HepG2 (cell line): ENCODE results near the gene SLCO2B1. TPM values are rescaled to one million over a fixed set of nuclear protein-coding genes. Genes with fewer than 3 reads are reported as not detected.

Experiments used
- CREM ChIP-seq, 2 experiments: sonication (generic) in 1 of 2; formaldehyde crosslinking in 1 of 2; IDR thresholded peaks; 2 replicates each; pipeline versions ENCODE4 v1.4.0 to v1.6.1; 2016 to 2020; ENCODE audit warnings: antibody characterized with exemption in 1 of 2, mild to moderate bottlenecking in 1 of 2, missing genetic modification reagents in 1 of 2
- ESRRA ChIP-seq: sonication (generic); formaldehyde crosslinking; IDR thresholded peaks from 2 replicates; pipeline ENCODE4 v1.5.1; 2020; ENCODE audit warnings: mild to moderate bottlenecking, low read depth, missing genetic modification reagents
- GMEB1 ChIP-seq: sonication (generic); formaldehyde crosslinking; IDR thresholded peaks from 2 replicates; pipeline ENCODE4 v1.5.1; 2020; ENCODE audit warnings: missing genetic modification reagents, mild to moderate bottlenecking, borderline replicate concordance
- KLF16 ChIP-seq, 2 experiments: sonication (generic) in 1 of 2; formaldehyde crosslinking in 1 of 2; IDR thresholded peaks; 2 replicates each; pipeline versions ENCODE4 v1.6.1 to v1.8.0; 2016 to 2023; ENCODE audit warnings: missing genetic modification reagents in 2 of 2, missing compliant biosample characterization in 1 of 2
- MAFK ChIP-seq, 2 experiments: IDR thresholded peaks in 1 of 2; conservative IDR thresholded peaks in 1 of 2; 2 replicates each; pipeline ENCODE4 v1.6.1; 2011; ENCODE audit warnings: improper control_type of control experiment in 2 of 2, low read length in 2 of 2
- NFE2L1 ChIP-seq: sonication (generic); formaldehyde crosslinking; IDR thresholded peaks from 2 replicates; pipeline ENCODE4 v1.4.0; 2020; ENCODE audit warnings: missing genetic modification reagents, mild to moderate bottlenecking, borderline replicate concordance
- SOX6 ChIP-seq, 2 experiments: fragments of 450-650 bp in 1 of 2; sonication (generic) in 1 of 2; formaldehyde crosslinking in 1 of 2; IDR thresholded peaks; 2 replicates each; pipeline versions ENCODE4 v1.4.0 to v1.6.1; 2017 to 2020; ENCODE audit warnings: antibody characterized with exemption in 1 of 2, mild to moderate bottlenecking in 1 of 2, missing genetic modification reagents in 1 of 2
- TIGD3 ChIP-seq: sonication (generic); formaldehyde crosslinking; IDR thresholded peaks from 2 replicates; pipeline ENCODE4 v1.5.1; 2020; ENCODE audit warnings: mild to moderate bottlenecking, missing genetic modification reagents, borderline replicate concordance
- ZNF121 ChIP-seq: sonication (generic); formaldehyde crosslinking; IDR thresholded peaks from 2 replicates; pipeline ENCODE4 v1.5.0; 2020; ENCODE audit warnings: mild to moderate bottlenecking, missing genetic modification reagents
- ZNF138 ChIP-seq: sonication (generic); formaldehyde crosslinking; IDR thresholded peaks from 2 replicates; pipeline ENCODE4 v1.5.0; 2020; ENCODE audit warnings: mild to moderate bottlenecking, low read depth, missing genetic modification reagents
- ZNF18 ChIP-seq: sonication (generic); formaldehyde crosslinking; IDR thresholded peaks from 2 replicates; pipeline ENCODE4 v1.8.0; 2022; ENCODE audit warnings: mild to moderate bottlenecking, missing genetic modification reagents; ENCODE audit not compliant: insufficient replicate concordance
- ZNF362 ChIP-seq: sonication (generic); formaldehyde crosslinking; IDR thresholded peaks from 2 replicates; pipeline ENCODE4 v1.4.0; 2020; ENCODE audit warnings: missing genetic modification reagents, mild to moderate bottlenecking, borderline replicate concordance
- ZNF646 ChIP-seq: sonication (generic); formaldehyde crosslinking; IDR thresholded peaks from 2 replicates; pipeline ENCODE4 v1.9.0; 2021; ENCODE audit warnings: mild to moderate bottlenecking, missing genetic modification reagents
- polyA plus RNA-seq, 8 experiments: library from polyadenylated mRNA; depleted of rRNA in 3 of 8; stranded (reverse) in 7 of 8; unstranded in 1 of 8; fragments of >200 nt; fragmentation: Illumina TruSeq in 4 of 8; extraction: Trizol in 4 of 8; gene quantifications; 2 replicates each; pipeline versions ENCODE4 v1.2.1 to v1.2.3, GENCODE V29; 2011 to 2016; ENCODE audit warnings: low read depth in 4 of 8, missing spikeins in 1 of 8, mixed read lengths in 1 of 8; ENCODE audit not compliant: insufficient read depth in 1 of 8
- total RNA-seq, 5 experiments: library from RNA; depleted of rRNA; stranded (reverse); fragments of >200 nt; fragmentation: Illumina TruSeq; extraction: Trizol; gene quantifications; 2 replicates each; pipeline ENCODE4 v1.2.3, GENCODE V29; 2016; ENCODE audit warnings: low read depth in 1 of 5

The SLCO2B1 gene
- total and polyA plus RNA-seq, 2 of the 13 experiments (the other 11 are each of a cell fraction or from before 2014, with no cell fraction given), result 15.3 to 19.8 TPM

GRCh38 chr11:75152651-75153427 is 1.9 kb downstream of the SLCO2B1 start (continued):
- TF ChIP-seq CREM (IDR thresholded peaks at IDR 0.05), result 0 out of 2 replicates have a peak, but pooled peaks have one; percentile 10
- no peak for TF ChIP-seq CREM (CRISPR knock-in tag; IDR thresholded peaks at IDR 0.05)
- no peak for TF ChIP-seq ZNF646
- no peak for TF ChIP-seq ZNF138 (CRISPR knock-in tag)
- no peak for TF ChIP-seq ZNF362
- no peak for TF ChIP-seq ESRRA
- no peak for TF ChIP-seq NFE2L1
- no peak for TF ChIP-seq TIGD3
- TF ChIP-seq KLF16 (CRISPR knock-in tag; IDR thresholded peaks at IDR 0.05), result no peak
- no peak for TF ChIP-seq SOX6 (IDR thresholded peaks at IDR 0.05)
- TF ChIP-seq SOX6 (CRISPR knock-in tag; IDR thresholded peaks at IDR 0.05), result peak; percentile 27; the same call in 1 of the 2 replicates
- peak in 1 of 2 experiments; percentile 23; a peak in 1 of 4 replicates for TF ChIP-seq MAFK (conservative IDR thresholded peaks at IDR 0.05 in 1 of 2, IDR thresholded peaks at IDR 0.05 in 1 of 2; ENCODE audit: low read length in 2 of 2)
- TF ChIP-seq ZNF121, result no peak
- TF ChIP-seq GMEB1 (CRISPR knock-in tag), result 0 out of 2 replicates have a peak, but pooled peaks have one; percentile 15
- no peak for TF ChIP-seq ZNF18 (CRISPR knock-in tag)
